RWPE2 (cell line): ENCODE results near the gene DNMBP.
A peak's percentile ranks its signal among the peaks of the same experiment; 100 is the strongest.

Experiments used
- ATAC-seq: fragments of 200-7000 bp; cut with Tn5 transposase; 3 replicates; pipeline ENCODE4 v1.9.1; 2021; ENCODE audit warnings: low read depth
- DNase-seq: peaks from one replicate; pipeline ENCODE4 v3.0.0-alpha.2; 2020; ENCODE audit warnings: low spot score
- H3K27ac ChIP-seq: fragments of 450-650 bp; 2 replicates; pipeline ENCODE4 v1.5.1; 2017; ENCODE audit warnings: mild to moderate bottlenecking; ENCODE audit not compliant: poor library complexity, severe bottlenecking
- H3K27me3 ChIP-seq: fragments of 250-450 bp; sonication (Bioruptor Pico); 2 replicates; pipeline ENCODE4 v1.5.1; 2021; ENCODE audit warnings: mild to moderate bottlenecking, moderate library complexity; ENCODE audit not compliant: insufficient read depth, poor library complexity, severe bottlenecking
- H3K36me3 ChIP-seq: fragments of 250-450 bp; sonication (Bioruptor Pico); 2 replicates; pipeline ENCODE4 v1.5.1; 2020; ENCODE audit warnings: low read depth, mild to moderate bottlenecking, moderate library complexity
- H3K4me1 ChIP-seq: fragments of 250-450 bp; sonication (Bioruptor Pico); 2 replicates; pipeline ENCODE4 v1.5.1; 2021; ENCODE audit warnings: mild to moderate bottlenecking, moderate library complexity; ENCODE audit not compliant: insufficient read depth, poor library complexity, severe bottlenecking
- H3K4me3 ChIP-seq: fragments of 250-450 bp; sonication (Bioruptor Pico); 2 replicates; pipeline ENCODE4 v1.5.1; 2021; ENCODE audit warnings: mild to moderate bottlenecking, moderate library complexity; ENCODE audit not compliant: severe bottlenecking
- H3K9me3 ChIP-seq: fragments of 250-450 bp; sonication (Bioruptor Pico); 2 replicates; pipeline ENCODE4 v1.5.1; 2021; ENCODE audit warnings: mild to moderate bottlenecking, moderate library complexity; ENCODE audit not compliant: severe bottlenecking
- CTCF ChIP-seq: fragments of 450-650 bp; IDR thresholded peaks from one replicate; pipeline ENCODE4 v1.5.1; 2017; ENCODE audit warnings: mild to moderate bottlenecking, moderate library complexity; ENCODE audit not compliant: poor library complexity, severe bottlenecking

The DNMBP gene

GRCh38 chr10:99855479-99856071 lies 154.2 kb downstream of the DNMBP start:
- Histone ChIP-seq H3K27ac (no peak overlapping the region), H3K9me3 (no peaks in the 10 kb centered on the region), H3K27me3 (no peaks in the 10 kb centered on the region), H3K4me1 (no peaks in the 10 kb centered on the region), H3K36me3 (no peaks in the 10 kb centered on the region), H3K4me3 (no peak overlapping the region)
- TF ChIP-seq CTCF = no peak
- no peak for ATAC-seq
- no peak for DNase-seq

GRCh38 chr10:99854860-99855259 lies 154.9 kb downstream of the DNMBP start:
- Histone ChIP-seq H3K4me1 (no peaks in the 10 kb centered on the region), H3K27me3 (no peaks in the 10 kb centered on the region), H3K36me3 (no peaks in the 10 kb centered on the region), H3K4me3 (no peak overlapping the region), H3K27ac (no peak overlapping the region), H3K9me3 (no peaks in the 10 kb centered on the region)
- no peak for DNase-seq
- no peak for ATAC-seq
- peak; percentile 24 for TF ChIP-seq CTCF

GRCh38 chr10:99853655-99854054 lies 156.1 kb downstream of the DNMBP start:
- ATAC-seq = no peak

GRCh38 chr10:99852481-99853213 lies 157.1 kb downstream of the DNMBP start:
- no peaks in the 10 kb centered on the region for H3K36me3 ChIP-seq
- H3K27ac ChIP-seq = no peak overlapping the region
- H3K4me1 ChIP-seq = no peaks in the 10 kb centered on the region
- no peak for TF ChIP-seq CTCF
- no peak for ATAC-seq
- no peak for DNase-seq
- no peak overlapping the region for H3K4me3 ChIP-seq
- no peaks in the 10 kb centered on the region for H3K27me3 ChIP-seq
- no peaks in the 10 kb centered on the region for H3K9me3 ChIP-seq

More at GRCh38 chr10:99853655-99854054, 156.1 kb downstream of the DNMBP start:
- DNase-seq = no peak
- Histone ChIP-seq H3K4me1 (no peaks in the 10 kb centered on the region), H3K27me3 (no peaks in the 10 kb centered on the region), H3K27ac (no peak overlapping the region), H3K36me3 (no peaks in the 10 kb centered on the region), H3K4me3 (no peak overlapping the region), H3K9me3 (no peaks in the 10 kb centered on the region)
- TF ChIP-seq CTCF = no peak

GRCh38 chr10:99851825-99852224 lies 157.9 kb downstream of the DNMBP start:
- H3K27ac ChIP-seq = no peak overlapping the region
- no peaks in the 10 kb centered on the region for H3K9me3 ChIP-seq
- no peaks in the 10 kb centered on the region for H3K27me3 ChIP-seq
- no peak for TF ChIP-seq CTCF
- no peak for DNase-seq
- no peaks in the 10 kb centered on the region for H3K4me1 ChIP-seq
- no peaks in the 10 kb centered on the region for H3K36me3 ChIP-seq
- ATAC-seq = peak; percentile 27; the same call in 1 of the 3 replicates
- no peak overlapping the region for H3K4me3 ChIP-seq
